Esophagus squamous epithelium (tissue), 4 donors: ENCODE data around the gene PRODH2.

ENCODE experiments used
- CTCF ChIP-seq, 6 experiments: fragments of 450-650 bp in 4 of 6; fragments of 200-600 bp in 2 of 6; sonication (generic) in 2 of 6; IDR thresholded peaks; one replicate each; pipeline ENCODE4 v1.5.1; 2016 to 2019; ENCODE audit warnings: antibody characterized with exemption in 6 of 6, mild to moderate bottlenecking in 4 of 6, moderate library complexity in 4 of 6
- POLR2A ChIP-seq, 4 donors: fragments of 450-650 bp; IDR thresholded peaks; one replicate each; pipeline ENCODE4 v1.6.1; 2017; ENCODE audit warnings: antibody characterized with exemption in 4 of 4, mild to moderate bottlenecking in 4 of 4, moderate library complexity in 3 of 4

GRCh38 chr19:35833972-35834371 is 21.3 kb upstream of the PRODH2 start:
- TF ChIP-seq CTCF (IDR thresholded peaks at IDR 0.05) (no peak), POLR2A (IDR thresholded peaks at IDR 0.05) (no peak)
